ENCODE measurements around the gene HMCN1.

GRCh38 chr1:185933580-185933979 lies 199.4 kb downstream of the HMCN1 start:
- no peak for TF ChIP-seq ATF3 (IDR thresholded peaks at IDR 0.05)
- TF ChIP-seq CTCF (IDR thresholded peaks at IDR 0.05; ENCODE audit: low read depth, low read length, missing input control) = no peak
- TF ChIP-seq RXRA (IDR thresholded peaks at IDR 0.05) = no peak
- no peak for TF ChIP-seq REST (IDR thresholded peaks at IDR 0.05)
- TF ChIP-seq YY1 (IDR thresholded peaks at IDR 0.05) = no peak

Data from liver (tissue), 3 donors.